ENCODE results near the gene BSN. TPM values are rescaled to one million over a fixed set of nuclear protein-coding genes. Genes with fewer than 3 reads are reported as not detected.
A peak's percentile ranks its signal among the peaks of the same experiment; 100 is the strongest.

The BSN gene
- total and polyA plus RNA-seq, 2 experiments from 2014 or later: under 0.01 to 0.03 TPM

DNA sequence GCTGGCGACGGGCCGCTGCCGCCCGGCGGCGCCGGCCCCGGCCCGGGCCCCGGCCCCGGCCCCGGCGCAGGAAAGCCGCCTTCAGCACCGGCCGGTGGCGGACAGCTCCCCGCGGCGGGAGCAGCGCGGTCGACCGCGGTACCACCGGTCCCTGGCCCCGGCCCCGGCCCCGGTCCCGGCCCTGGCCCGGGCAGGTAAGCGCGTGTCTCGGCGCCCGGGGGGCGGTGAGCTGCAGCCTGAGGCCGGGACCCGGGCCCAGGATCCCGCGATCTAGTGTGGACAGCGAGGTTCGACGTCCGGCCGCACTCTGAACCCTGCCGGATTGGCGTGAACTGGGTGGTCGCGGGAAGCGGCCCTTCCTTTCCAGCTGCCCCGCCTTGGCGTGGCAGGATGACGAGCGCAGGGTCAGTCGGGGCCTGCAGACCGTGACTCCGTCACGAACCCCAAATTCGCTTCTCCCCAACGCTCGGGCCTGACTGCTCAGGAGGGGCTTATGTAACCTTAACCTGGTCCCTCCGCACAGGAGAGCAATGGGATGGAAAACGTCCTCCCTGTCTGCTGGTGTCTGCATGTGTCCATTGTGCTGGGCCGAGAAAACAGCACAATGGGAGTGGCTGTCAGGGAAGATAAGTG is 472 bp downstream of the BSN start:
- H3K9ac ChIP-seq: no peak overlapping the region
- H3K9me2 ChIP-seq (ENCODE audit: insufficient read depth): no peaks in the 10 kb centered on the region
- H3K4me2 ChIP-seq (ENCODE audit: unreplicated experiment): peak overlapping the region; percentile 53
- in situ Hi-C loops (cut with MboI): no loop called here
- H4K20me1 ChIP-seq (ENCODE audit: insufficient read depth): no peaks in the 10 kb centered on the region
- no peak overlapping the region for H3K27ac ChIP-seq
- no peaks in the 10 kb centered on the region for H3K79me2 ChIP-seq (ENCODE audit: insufficient read depth)
- no peaks in the 10 kb centered on the region for H3F3A ChIP-seq (ENCODE audit: insufficient read depth)
- peaks cover 19% of the 10 kb centered on the region for H3K27me3 ChIP-seq (replicated peaks; ENCODE audit: insufficient read depth)
- 4 to 5% methylated on average over 34 to 42 of the region's 66 CpGs for WGBS, 2 experiments (ENCODE audit: low coverage in 1 of 2, low lambda C conversion rate in 2 of 2, missing lambda C conversion rate in 2 of 2)
- no peak for DNase-seq
- 0 out of 2 replicates have a peak, but pooled peaks cover 8% of the 10 kb centered on the region for H3K4me1 ChIP-seq (ENCODE audit: insufficient read depth)
- H3K4me3 ChIP-seq: peak overlapping the region; percentile 58
- no peak overlapping the region for H2AFZ ChIP-seq
- H3K36me3 ChIP-seq (ENCODE audit: low read depth): no peaks in the 10 kb centered on the region
- no peak for TF ChIP-seq EZH2 (IDR thresholded peaks at IDR 0.05; ENCODE audit: insufficient read depth, poor library complexity, severe bottlenecking)
- no peaks in the 10 kb centered on the region for H3K9me3 ChIP-seq (ENCODE audit: low read depth)

- Histone ChIP-seq H3K9me2 (ENCODE audit: insufficient read depth) (no peaks in the 10 kb centered on the region), H3K4me2 (ENCODE audit: unreplicated experiment) (no peak overlapping the region), H4K20me1 (ENCODE audit: insufficient read depth) (no peaks in the 10 kb centered on the region), H3F3A (ENCODE audit: insufficient read depth) (no peaks in the 10 kb centered on the region), H3K27ac (no peak overlapping the region), H3K4me3 (no peak overlapping the region), H3K27me3 (replicated peaks; ENCODE audit: insufficient read depth) (peaks cover 25% of the 10 kb centered on the region), H3K9ac (no peak overlapping the region), H3K79me2 (ENCODE audit: insufficient read depth) (no peaks in the 10 kb centered on the region), H3K9me3 (ENCODE audit: low read depth) (no peaks in the 10 kb centered on the region), H2AFZ (no peak overlapping the region), H3K4me1 (ENCODE audit: insufficient read depth) (0 out of 2 replicates have a peak, but pooled peaks cover 8% of the 10 kb centered on the region), H3K36me3 (ENCODE audit: low read depth) (no peaks in the 10 kb centered on the region)
- DNase-seq: no peak
- WGBS, 2 experiments (ENCODE audit: low coverage in 1 of 2, low lambda C conversion rate in 2 of 2, missing lambda C conversion rate in 2 of 2): 41 to 68% methylated on average over 3 of the region's 3 CpGs
- TF ChIP-seq EZH2 (IDR thresholded peaks at IDR 0.05; ENCODE audit: insufficient read depth, poor library complexity, severe bottlenecking): no peak
- TF ChIP-seq EZH2phosphoT487 (IDR thresholded peaks at IDR 0.05; ENCODE audit: insufficient read depth, low read depth): no peak
- in situ Hi-C loops (cut with MboI): no loop called here
Observed at GRCh38 chr3:49556500-49557275, 2.4 kb downstream of the BSN start.

GRCh38 chr3:49563040-49563578 is 8.8 kb downstream of the BSN start:
- Histone ChIP-seq H3K27me3 (replicated peaks; ENCODE audit: insufficient read depth) (peaks cover 26% of the 10 kb centered on the region), H3K4me2 (ENCODE audit: unreplicated experiment) (no peak overlapping the region), H3K4me3 (no peak overlapping the region), H3K9me3 (ENCODE audit: low read depth) (no peaks in the 10 kb centered on the region), H3F3A (ENCODE audit: insufficient read depth) (no peaks in the 10 kb centered on the region), H3K9ac (no peak overlapping the region), H3K36me3 (ENCODE audit: low read depth) (no peaks in the 10 kb centered on the region), H4K20me1 (ENCODE audit: insufficient read depth) (no peaks in the 10 kb centered on the region), H3K9me2 (ENCODE audit: insufficient read depth) (no peaks in the 10 kb centered on the region), H3K79me2 (ENCODE audit: insufficient read depth) (no peaks in the 10 kb centered on the region), H2AFZ (no peak overlapping the region), H3K27ac (no peak overlapping the region), H3K4me1 (ENCODE audit: insufficient read depth) (no peaks in the 10 kb centered on the region)
- no peak for DNase-seq
- in situ Hi-C loops (cut with MboI): no loop called here
- TF ChIP-seq EZH2 (IDR thresholded peaks at IDR 0.05; ENCODE audit: insufficient read depth, poor library complexity, severe bottlenecking) (no peak), EZH2phosphoT487 (IDR thresholded peaks at IDR 0.05; ENCODE audit: insufficient read depth, low read depth) (no peak)
- WGBS, 2 experiments (ENCODE audit: low coverage in 1 of 2, low lambda C conversion rate in 2 of 2, missing lambda C conversion rate in 2 of 2): 22 to 29% methylated on average over 4 of the region's 4 CpGs

DNA sequence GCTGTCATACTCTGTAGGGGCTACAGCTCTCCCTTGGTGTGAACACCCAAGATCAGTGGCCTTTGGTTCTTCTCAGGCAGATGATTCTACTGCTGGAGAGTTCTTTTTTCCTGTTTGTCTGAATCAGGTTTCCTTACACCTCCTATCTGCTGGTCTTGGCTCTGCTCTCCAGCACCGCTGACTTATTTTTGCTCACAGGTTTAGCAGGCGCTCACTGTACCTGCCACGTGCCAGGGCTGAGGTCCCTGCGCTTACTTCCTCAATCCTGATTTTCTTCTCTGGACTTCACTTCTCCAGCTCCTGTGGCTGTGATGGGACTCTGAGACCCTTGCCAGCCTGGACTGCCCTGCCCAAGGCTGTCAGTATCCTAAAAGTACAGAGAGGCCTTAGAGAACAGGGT is 9.5 kb downstream of the BSN start:
- Histone ChIP-seq H3K27me3 (replicated peaks; ENCODE audit: insufficient read depth) (peaks cover 26% of the 10 kb centered on the region), H2AFZ (no peak overlapping the region), H4K20me1 (ENCODE audit: insufficient read depth) (no peaks in the 10 kb centered on the region), H3K9me2 (ENCODE audit: insufficient read depth) (no peaks in the 10 kb centered on the region), H3F3A (ENCODE audit: insufficient read depth) (no peaks in the 10 kb centered on the region), H3K36me3 (ENCODE audit: low read depth) (no peaks in the 10 kb centered on the region), H3K9me3 (ENCODE audit: low read depth) (no peaks in the 10 kb centered on the region), H3K4me2 (ENCODE audit: unreplicated experiment) (no peak overlapping the region), H3K79me2 (ENCODE audit: insufficient read depth) (no peaks in the 10 kb centered on the region), H3K4me3 (no peak overlapping the region), H3K9ac (no peak overlapping the region), H3K27ac (no peak overlapping the region), H3K4me1 (ENCODE audit: insufficient read depth) (no peaks in the 10 kb centered on the region)
- DNase-seq: no peak
- 76 to 89% methylated on average over 4 of the region's 4 CpGs for WGBS, 2 experiments (ENCODE audit: low coverage in 1 of 2, low lambda C conversion rate in 2 of 2, missing lambda C conversion rate in 2 of 2)
- TF ChIP-seq EZH2phosphoT487 (IDR thresholded peaks at IDR 0.05; ENCODE audit: insufficient read depth, low read depth) (no peak), EZH2 (IDR thresholded peaks at IDR 0.05; ENCODE audit: insufficient read depth, poor library complexity, severe bottlenecking) (no peak)
- in situ Hi-C loops (cut with MboI): no loop called here
